HG02870 (cell line): Measurements from ENCODE around the gene NAGPA.

ENCODE experiments used
- ATAC-seq: cut with Tn5 transposase; IDR thresholded peaks from one replicate; pipeline ENCODE4 v1.9.1; 2021; ENCODE audit warnings: mild to moderate bottlenecking, moderate library complexity; ENCODE audit not compliant: unreplicated experiment

Gene NAGPA

GRCh38 chr16:5031601-5032000, 2.1 kb downstream of the NAGPA start:
- ATAC-seq: no peak

DNA sequence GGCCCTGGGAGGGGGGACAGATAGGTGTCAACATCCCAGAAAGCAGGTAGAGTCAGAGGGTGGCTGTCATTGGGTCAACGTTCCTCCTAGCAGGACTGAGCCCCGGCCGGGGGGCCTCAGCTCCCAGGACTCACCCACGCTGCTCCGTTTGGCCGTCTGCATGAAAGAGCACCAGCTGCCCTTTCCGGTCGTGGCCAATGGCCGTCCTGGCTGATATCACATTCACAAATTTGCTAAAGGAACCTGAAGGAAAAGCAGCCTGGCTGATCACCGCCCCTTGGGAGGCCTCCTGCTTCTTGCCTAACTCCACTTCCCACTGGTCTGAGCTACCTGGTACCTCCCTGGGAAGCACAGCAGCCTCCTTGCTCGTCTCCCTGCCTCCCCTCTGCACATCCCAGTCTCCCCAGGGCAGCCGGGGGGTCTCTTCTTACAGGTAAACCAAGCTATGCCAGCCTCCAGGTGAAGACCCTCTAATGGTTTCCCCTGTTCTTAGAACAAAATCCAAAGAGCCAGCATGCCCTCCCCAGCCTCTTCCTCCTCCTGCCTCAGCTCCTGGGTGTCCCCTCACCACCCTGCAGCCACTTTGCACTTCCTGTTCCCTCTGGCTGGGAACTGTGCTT, 3.4 kb downstream of the NAGPA start:
- no peak for ATAC-seq

DNA sequence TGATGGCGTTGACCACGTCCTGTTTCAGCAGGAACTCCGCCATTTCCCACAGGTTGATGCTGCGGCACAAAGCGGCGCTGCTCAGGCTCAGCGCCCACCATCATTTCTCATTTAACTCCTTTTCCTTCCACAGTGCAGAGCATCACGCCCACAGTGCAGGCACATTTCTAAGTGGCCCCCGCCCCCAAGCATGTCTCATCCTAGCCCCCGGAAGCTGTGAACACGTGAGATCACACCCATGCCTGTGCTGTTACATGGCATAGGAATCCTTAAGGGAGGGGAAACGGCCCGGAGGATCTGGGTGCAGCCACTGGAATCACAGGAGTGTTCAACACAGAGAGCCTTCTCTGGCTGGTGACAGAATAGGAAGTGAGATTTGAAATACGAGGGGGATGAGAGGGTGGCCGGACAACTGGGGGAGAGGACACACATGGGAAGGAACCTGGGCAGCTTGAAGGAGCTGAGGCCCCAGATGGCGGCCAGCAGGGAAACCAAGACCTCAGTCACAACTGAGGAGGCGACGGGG, 4.7 kb downstream of the NAGPA start:
- ATAC-seq: no peak

GRCh38 chr16:5027575-5028235, 6.0 kb downstream of the NAGPA start:
- no peak for ATAC-seq

GRCh38 chr16:5027086-5027485, 6.6 kb downstream of the NAGPA start:
- no peak for ATAC-seq

GRCh38 chr16:5026664-5027063, 7.1 kb downstream of the NAGPA start:
- ATAC-seq: no peak

- ATAC-seq: no peak
Observed at GRCh38 chr16:5025171-5025632, 8.5 kb downstream of the NAGPA start.

DNA sequence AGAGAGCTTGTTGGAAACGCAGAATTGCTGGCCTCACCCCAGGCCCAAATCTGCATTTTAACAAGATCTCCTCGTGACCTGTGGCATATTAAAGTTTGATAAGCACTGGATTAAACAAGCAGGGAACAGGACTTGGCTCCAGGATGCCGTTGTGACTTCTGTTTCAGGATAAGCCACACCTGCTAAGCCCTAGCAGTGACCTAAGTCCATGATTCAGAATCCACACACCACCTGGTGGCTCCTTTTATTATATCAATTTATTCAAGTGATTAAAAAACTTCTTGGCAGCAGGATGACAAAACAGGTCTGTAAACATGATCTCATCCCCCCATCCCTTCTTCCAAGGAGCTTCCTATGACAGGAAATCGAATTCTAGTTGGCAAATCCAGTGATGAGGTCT, 9.1 kb downstream of the NAGPA start:
- ATAC-seq: no peak

- ATAC-seq: no peak
Observed at GRCh38 chr16:5022521-5022920, 11.2 kb downstream of the NAGPA start.

DNA sequence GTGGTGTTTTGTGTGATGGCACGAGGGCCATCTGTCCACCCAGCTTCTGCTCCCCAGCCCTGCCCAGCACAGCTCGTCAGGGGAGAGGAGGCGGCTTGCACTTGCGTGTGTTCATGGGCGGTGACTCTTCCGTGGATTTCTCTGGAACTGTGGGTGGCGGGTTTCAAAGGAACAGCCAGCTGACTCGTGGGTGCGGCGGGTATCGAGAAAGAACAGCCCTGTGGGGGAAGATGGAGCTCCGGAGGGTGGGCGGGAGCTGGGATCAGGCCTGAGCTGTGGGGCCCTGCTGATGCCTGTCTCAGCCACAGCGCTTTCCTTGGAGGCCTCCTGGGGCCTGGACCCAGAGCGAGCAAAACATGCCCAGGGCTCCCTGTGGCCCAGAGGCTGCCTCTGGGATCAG, 13.2 kb downstream of the NAGPA start:
- no peak for ATAC-seq

- ATAC-seq: no peak
Observed at GRCh38 chr16:5019775-5020174, 14.0 kb downstream of the NAGPA start.

- no peak for ATAC-seq
Observed at GRCh38 chr16:5018793-5019192, 14.9 kb downstream of the NAGPA start.

DNA sequence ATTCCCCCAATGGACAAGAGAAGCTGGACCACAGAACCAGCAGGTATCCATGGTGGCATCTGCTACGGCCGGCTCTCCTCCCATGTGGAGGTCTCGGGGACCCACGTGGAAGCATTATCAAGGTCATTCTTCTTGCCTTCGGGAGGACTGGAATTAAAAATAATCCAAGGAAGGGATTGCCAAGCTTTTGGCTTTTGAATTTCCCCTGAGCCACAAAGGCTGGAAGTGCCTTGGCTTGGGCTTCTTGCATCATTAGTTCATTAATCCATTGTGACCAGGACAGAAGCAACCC, 16.1 kb downstream of the NAGPA start:
- no peak for ATAC-seq

GRCh38 chr16:5016967-5017677, 16.6 kb downstream of the NAGPA start:
- no peak for ATAC-seq

DNA sequence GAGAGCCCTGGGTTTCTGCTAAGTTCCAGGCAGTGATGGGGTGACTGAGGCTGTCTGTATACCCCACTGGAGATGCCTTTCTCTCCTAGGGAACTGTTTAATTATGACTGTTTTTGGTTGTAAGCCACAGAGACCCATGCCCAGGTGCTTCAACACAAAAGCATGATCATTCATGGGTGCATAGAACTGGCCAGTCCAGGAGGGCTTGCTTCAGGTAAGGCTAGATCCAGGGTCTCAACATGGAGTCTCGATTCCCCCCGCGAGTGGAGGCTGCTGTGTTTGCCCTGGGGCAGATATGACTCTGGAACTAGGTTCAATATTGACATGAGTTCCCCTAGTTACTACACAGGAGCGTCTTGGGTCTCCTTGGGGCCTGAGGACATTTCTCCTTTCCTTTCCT, 17.8 kb downstream of the NAGPA start:
- no peak for ATAC-seq

- ATAC-seq: no peak
Observed at GRCh38 chr16:5015351-5015750, 18.4 kb downstream of the NAGPA start.

- no peak for ATAC-seq
Observed at GRCh38 chr16:5012887-5013286, 20.8 kb downstream of the NAGPA start.

DNA sequence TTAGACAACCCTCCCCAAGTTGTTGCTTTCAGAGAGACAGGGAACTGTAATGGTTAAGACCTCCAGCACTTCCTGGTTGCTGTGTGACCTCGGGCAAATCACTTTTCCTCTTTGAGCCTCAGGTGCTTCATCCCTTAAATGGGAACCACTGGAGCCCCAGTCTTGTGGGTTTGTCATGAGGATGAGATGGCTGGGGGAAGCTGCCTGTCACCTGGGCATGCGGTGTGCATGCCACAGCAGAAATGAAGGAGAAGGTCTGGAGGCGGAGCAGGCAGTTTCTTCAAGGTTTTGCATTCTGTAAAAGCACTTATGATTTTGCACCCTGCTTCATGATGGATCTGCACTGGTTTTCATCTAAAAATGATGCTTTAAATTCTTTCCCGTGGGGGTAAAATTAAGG, 22.1 kb downstream of the NAGPA start:
- ATAC-seq: no peak

DNA sequence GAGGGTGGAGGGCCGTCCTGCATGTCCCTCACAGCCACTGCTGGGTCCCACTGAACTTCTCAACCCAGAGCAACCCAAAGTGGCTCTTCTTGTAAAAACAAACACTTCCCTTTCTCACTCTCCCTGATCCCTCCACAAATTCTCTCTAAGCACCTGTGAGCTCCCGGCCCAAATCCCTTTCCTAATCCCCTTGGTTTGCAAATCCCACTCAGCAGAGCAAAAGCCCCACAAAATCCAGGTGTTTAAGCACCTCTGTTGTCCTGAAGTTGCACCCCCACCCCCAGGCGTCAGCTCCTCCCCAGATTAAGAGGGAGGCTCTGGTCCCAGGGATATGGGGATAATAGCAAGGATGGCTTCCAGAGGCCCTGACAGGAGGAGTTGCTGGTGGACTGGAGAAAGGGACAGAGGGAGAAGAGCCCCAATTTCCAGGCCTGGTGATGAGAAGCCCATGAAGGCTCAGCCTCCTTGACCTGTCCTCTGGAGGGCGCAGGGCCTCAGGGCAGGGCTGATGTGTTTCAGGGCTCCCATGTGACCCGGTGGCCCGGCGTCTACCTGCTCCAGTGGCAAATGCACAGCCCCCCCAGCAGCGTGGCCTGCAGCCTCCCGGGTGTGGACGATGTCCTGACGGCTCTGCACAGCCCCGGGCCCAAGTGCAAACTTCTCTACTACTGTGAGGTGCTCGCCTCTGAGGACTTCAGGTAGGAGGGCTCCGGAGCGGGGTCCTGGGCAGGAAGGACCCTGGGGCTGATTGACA, 23.0 kb downstream of the NAGPA start:
- no peak for ATAC-seq

DNA sequence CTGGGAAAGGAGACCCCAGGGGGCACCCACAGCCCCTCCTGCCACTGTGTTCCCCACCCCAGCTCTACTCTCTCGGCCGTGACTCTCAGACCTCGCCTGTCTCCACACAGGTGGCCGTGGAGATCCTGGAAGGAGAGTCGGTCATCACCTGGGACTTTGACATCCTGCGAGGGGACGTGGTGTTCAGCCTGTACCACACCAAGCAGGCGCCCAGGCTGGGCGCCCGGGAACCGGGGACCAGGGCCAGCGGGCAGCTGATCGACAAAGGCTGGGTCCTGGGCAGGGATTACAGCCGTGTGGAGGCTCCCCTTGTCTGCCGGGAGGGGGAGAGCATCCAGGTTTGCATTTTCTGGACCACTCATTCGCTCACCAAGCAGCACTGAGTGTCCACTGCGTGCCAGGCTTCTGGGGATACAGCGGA, 25.4 kb downstream of the NAGPA start:
- ATAC-seq: no peak

DNA sequence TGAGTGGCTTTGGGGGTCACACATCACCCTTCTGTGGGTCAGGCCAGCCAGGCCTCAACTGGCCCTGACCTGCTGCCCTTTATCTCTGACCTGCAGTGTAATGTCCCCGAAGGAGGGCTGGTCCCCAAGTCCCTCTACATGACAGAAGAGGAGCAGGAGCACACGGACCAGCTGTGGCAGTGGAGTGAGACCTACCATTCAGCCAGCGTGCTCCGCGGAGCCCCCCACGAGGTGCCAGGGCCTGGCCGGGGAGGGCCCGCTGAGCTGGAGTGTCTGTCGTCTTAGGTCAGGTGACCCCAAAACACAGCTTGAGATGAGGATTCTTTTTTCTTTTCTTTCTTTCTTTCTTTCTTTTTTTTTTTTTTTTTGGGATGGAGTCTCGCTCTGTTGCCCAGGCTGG, 26.5 kb downstream of the NAGPA start:
- no peak for ATAC-seq
